ENCODE results near the gene CAMKK1. TPM values are rescaled to one million over a fixed set of nuclear protein-coding genes. Genes with fewer than 3 reads are reported as not detected.
A peak's percentile ranks its signal among the peaks of the same experiment; 100 is the strongest.
"Not testable (repeated sequence)": the region's sequence is repeated elsewhere in the genome, so short reads cannot be mapped to it uniquely, and the experiment has no call there.

CAMKK1 gene
- total RNA-seq, 1 donor from 2014 or later, result 3.6 TPM

DNA sequence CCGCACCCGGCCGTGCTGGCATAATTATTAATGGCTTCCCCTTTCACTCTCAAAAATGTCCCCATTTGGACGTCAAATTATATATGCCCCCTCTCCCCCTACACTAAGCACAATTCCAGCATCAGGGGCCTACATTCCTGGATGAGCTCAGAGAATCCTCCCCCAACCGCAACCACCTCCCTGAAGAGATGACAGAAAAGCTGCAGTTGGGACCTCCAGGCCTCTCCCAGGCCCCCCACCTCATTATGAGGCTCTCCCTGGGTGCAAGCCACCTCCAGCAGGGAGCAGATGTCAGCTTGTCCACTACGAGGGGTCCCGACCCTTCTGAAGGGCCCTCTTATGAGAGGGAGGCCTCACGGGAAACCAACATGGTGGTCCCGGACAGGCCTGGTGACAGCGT, 28.3 kb downstream of the CAMKK1 start:
- Histone ChIP-seq H3K27me3 (no peaks in the 10 kb centered on the region), H3K4me1 (peaks cover 9 to 11% of the 10 kb centered on the region in 2 donors), H3K9me3 (no peaks in the 10 kb centered on the region), H3K4me3 (no peak overlapping the region), H3K27ac (peak overlapping the region; percentile 77 to 81), H3K36me3 (peaks cover 9 to 23% of the 10 kb centered on the region in 2 donors)
- DNase-seq (ENCODE audit: low spot score in 2 of 2), result no peak
- intact Hi-C loops (cut with DNase I), result no loop called here
- no peak for TF ChIP-seq CTCF (IDR thresholded peaks at IDR 0.05)

DNA sequence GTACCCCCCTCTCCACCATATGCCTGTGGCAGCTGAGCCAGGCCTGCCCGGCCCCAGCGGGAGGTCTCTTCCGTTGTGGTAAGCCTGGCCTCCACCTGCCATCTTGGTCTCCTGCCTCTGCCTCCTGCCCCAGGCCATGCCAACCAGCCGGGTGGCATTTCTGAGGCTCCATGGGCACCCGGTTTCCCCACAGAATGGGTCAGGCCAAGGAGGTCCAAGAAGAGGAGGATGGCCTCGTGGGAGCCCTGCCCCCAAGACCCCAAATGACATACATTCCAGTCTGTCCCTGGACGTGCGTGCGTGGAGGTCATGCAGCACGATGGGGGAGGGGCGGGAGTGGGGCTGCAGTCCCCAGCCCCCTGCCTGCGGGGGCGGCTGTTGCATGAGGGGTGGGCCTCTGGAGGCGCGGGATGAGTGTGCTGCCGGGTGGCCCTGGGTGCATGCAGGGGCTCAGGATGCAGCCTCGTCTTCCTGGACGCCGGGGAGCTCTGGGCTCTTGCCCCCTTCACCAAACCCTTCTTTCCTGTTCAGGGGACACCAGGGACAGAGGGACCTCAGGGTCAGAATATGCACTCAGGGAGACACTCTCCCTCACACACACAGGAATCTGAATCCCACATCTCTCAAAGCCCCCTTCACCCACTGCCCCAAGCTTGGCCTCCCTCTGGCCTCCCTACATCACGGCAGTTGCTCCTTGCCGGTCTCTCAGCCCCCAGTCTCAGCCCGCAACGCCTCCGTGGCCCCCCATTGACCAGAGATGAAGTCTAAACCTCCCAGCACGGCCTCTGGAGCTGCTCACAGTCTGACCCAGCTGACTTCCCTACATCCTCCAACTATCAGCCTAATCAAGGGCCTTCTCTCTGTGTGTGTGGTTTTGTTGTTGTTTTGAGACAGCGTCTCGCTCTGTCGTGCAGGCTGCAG, 30.8 kb downstream of the CAMKK1 start:
- no peak for DNase-seq (ENCODE audit: low spot score in 2 of 2)
- no peak overlapping the region for H3K4me3 ChIP-seq
- H3K9me3 ChIP-seq, result no peaks in the 10 kb centered on the region
- intact Hi-C loops (cut with DNase I), result loop anchor here (2.0 kb wide), 1 partner anchor 143 kb away; no protein-coding TSS in a partner anchor
- peaks cover 9 to 23% of the 10 kb centered on the region in 2 donors for H3K36me3 ChIP-seq
- H3K27me3 ChIP-seq, result no peaks in the 10 kb centered on the region
- peaks cover 9 to 11% of the 10 kb centered on the region in 2 donors for H3K4me1 ChIP-seq
- TF ChIP-seq CTCF (IDR thresholded peaks at IDR 0.05), result no peak
- H3K27ac ChIP-seq, result no peak overlapping the region

GRCh38 chr17:3860939-3861700, 31.7 kb downstream of the CAMKK1 start:
- TF ChIP-seq CTCF (IDR thresholded peaks at IDR 0.05), result no peak
- intact Hi-C loops (cut with DNase I), result no loop called here

DNA sequence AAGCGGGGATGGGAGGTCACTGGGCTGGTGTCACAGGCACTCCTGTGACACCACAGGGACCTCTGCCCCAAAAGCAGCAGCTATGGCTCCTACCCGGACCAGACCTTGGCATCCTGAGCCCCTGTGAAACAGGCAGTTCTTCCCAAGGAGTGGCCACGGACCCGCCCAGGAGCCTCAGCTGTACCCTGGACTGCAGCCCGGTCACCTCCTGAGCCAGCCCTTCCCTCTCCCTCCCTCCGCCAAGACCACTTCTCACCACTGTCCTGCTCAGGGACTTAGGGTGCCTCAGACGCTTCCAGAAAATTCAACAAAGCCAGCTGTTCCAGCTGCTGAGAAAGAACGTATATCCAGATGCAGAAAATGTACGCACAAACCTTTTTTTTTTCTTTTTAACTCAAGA, 32.9 kb downstream of the CAMKK1 start:
- H3K27ac ChIP-seq, result no peak overlapping the region
- H3K4me1 ChIP-seq, result peaks cover 4% of the 10 kb centered on the region in 2 donors
- no peak for DNase-seq (ENCODE audit: low spot score in 2 of 2)
- TF ChIP-seq CTCF (IDR thresholded peaks at IDR 0.05), result no peak
- peaks cover 9 to 23% of the 10 kb centered on the region in 2 donors for H3K36me3 ChIP-seq
- H3K27me3 ChIP-seq, result no peaks in the 10 kb centered on the region
- H3K4me3 ChIP-seq, result no peak overlapping the region
- H3K9me3 ChIP-seq, result no peaks in the 10 kb centered on the region
- intact Hi-C loops (cut with DNase I), result no loop called here

More at GRCh38 chr17:3860939-3861700, 31.7 kb downstream of the CAMKK1 start:
- Histone ChIP-seq H3K4me1 (peaks cover 9 to 11% of the 10 kb centered on the region in 2 donors), H3K9me3 (no peaks in the 10 kb centered on the region), H3K4me3 (no peak overlapping the region), H3K36me3 (peaks cover 9 to 23% of the 10 kb centered on the region in 2 donors), H3K27me3 (no peaks in the 10 kb centered on the region), H3K27ac (no peak overlapping the region)
- DNase-seq (ENCODE audit: low spot score in 2 of 2), result no peak

GRCh38 chr17:3857261-3858105, 35.4 kb downstream of the CAMKK1 start:
- no peaks in the 10 kb centered on the region for H3K27me3 ChIP-seq
- DNase-seq (ENCODE audit: low spot score in 2 of 2), result no peak
- H3K4me3 ChIP-seq, result no peak overlapping the region
- TF ChIP-seq CTCF (IDR thresholded peaks at IDR 0.05), result no peak
- peaks cover 9 to 23% of the 10 kb centered on the region in 2 donors for H3K36me3 ChIP-seq
- H3K27ac ChIP-seq, result no peak overlapping the region
- no peaks in the 10 kb centered on the region for H3K4me1 ChIP-seq
- no peaks in the 10 kb centered on the region for H3K9me3 ChIP-seq
- intact Hi-C loops (cut with DNase I), result no loop called here

- H3K27me3 ChIP-seq; H3K27ac ChIP-seq; H3K36me3 ChIP-seq; H3K9me3 ChIP-seq; intact Hi-C loops (cut with DNase I); DNase-seq (ENCODE audit: low spot score in 2 of 2); H3K4me1 ChIP-seq; H3K4me3 ChIP-seq: not testable (repeated sequence)
Observed at GRCh38 chr17:3854204-3854603, 38.6 kb downstream of the CAMKK1 start.
